ENCODE data around the gene TMEM143.
"Not testable (repeated sequence)": the region's sequence is repeated elsewhere in the genome, so short reads cannot be mapped to it uniquely, and the experiment has no call there.

TMEM143 gene

DNA sequence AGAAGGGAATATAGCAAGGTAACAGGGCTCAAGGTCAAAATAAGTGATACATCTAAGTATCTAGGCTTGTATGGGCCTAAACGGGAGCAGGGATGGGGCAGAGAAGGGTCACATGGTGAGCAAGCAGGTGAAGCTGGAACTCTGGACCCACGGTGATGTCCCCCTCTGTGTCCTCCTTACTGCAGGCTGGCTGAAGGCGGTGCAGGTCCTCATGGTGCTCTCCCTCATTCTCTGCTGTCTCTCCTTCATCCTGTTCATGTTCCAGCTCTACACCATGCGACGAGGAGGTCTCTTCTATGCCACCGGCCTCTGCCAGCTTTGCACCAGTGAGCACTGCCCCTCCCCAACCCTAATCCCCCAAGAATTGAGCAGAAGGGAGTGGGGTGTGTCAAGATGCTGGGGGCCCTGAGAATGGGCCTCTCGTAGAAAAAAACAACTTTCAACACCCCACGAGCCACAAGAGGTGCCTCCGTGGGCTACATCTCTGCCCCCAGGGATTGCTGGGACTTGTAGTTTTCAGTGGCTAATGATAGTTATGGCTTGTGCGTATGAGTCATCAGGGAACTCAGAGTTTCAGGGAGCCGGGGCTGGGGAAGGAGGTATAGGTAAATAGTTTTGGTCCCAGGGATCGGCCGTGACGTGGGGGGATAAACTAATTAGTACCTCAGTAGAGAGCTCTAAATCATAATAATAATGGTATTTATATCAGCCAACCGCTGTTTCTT is 34.4 kb downstream of the TMEM143 start:
- peak in 3 of 5 donors; percentile 27 to 66 (median 34) for DNase-seq

DNA sequence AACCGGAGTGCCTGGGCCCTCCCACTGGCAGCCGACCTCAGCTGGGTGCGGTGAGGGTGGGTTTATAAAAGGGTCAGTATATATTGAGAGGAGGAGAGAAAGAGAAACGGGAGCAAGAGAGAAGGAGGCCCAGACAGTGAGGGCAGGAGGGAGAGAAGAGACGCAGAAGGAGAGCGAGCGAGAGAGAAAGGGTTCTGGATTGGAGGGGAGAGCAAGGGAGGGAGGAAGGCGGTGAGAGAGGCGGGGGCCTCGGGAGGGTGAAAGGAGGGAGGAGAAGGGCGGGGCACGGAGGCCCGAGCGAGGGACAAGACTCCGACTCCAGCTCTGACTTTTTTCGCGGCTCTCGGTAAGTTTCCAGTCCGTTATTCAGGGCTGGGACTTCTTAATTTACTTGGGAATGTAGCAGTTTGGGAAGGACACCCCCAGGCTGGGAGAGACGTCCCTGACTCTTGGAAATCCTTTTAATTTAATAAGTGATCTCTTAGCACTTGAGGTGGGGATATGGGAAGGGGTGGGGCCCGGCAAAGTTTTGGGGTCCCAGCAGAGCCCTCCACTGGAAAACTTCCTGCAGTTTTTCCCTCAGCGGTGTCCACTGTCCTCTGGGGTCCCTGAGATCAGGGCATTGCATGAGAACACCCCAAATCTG is 38.4 kb downstream of the TMEM143 start, which contains the start of gene EMP3:
Gene EMP3 (plus strand): TSS at position 288 of the 646 bp plus-strand sequence. CDS start 1,293 bp downstream, outside the sequence.
- DNase-seq: peak; percentile 74 to 89 (median 84)

DNA sequence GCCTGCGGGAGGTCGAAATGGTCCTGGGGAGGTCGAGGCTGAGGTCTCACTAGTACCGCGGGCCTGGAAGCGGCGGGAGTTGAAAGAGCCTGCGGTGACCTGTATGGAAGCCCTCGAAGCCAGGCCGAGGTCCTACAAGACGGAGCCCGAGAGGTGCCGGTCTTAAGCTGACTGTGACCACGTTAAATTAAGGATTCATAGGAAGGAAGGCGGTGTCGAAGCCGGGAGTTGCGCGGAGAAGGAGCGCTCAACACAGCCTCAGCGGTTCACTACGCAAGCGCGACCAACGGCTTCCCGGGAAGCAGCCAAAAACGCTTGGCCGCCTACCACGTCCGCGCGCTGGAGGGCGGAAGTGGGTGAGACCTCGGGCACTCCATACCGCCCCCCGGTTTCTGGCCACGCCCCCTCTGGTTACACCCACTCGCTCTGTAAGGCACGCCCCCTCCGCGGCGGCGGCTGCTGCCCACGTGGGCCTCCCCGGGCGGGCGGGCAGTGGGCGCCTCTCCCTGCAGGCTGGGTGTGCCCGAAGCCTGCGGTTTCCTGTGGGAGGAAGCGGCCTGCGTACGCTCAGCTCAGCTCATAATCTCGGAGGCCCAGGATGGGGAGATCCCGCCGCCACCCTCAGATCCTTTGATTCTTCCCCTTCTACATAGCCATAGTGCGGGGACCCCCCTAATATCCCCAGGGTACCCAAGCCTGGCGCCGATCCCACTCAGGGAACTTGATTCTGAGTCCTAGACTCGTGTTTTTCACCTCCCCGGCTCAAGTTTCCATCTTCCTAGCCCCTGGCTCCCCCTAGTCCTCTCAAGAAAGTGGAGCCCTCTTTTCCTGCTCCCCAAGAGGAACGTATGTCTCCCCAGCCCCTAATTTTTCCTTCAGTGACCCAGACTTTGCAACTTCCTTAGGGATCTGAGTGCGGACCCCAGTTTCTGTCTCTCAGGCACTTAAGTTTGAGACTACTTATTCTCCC is 41.8 kb downstream of the TMEM143 start:
- peak; percentile 98 to 100 (median 99) for DNase-seq

DNA sequence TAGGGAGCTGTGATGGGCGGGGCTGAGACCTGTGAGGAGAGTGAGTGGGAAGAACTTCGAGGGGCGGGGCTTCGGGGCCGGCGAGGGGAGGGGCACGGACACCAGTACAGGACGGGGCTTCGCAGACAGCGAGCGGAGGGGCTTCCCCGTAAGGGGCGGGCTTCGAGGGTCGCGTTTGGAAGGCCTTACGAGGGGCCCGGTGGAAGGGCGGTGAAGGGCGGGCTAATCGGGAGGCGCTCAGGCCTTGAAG is 42.4 kb downstream of the TMEM143 start:
- peak; percentile 94 to 98 (median 97) for DNase-seq

DNA sequence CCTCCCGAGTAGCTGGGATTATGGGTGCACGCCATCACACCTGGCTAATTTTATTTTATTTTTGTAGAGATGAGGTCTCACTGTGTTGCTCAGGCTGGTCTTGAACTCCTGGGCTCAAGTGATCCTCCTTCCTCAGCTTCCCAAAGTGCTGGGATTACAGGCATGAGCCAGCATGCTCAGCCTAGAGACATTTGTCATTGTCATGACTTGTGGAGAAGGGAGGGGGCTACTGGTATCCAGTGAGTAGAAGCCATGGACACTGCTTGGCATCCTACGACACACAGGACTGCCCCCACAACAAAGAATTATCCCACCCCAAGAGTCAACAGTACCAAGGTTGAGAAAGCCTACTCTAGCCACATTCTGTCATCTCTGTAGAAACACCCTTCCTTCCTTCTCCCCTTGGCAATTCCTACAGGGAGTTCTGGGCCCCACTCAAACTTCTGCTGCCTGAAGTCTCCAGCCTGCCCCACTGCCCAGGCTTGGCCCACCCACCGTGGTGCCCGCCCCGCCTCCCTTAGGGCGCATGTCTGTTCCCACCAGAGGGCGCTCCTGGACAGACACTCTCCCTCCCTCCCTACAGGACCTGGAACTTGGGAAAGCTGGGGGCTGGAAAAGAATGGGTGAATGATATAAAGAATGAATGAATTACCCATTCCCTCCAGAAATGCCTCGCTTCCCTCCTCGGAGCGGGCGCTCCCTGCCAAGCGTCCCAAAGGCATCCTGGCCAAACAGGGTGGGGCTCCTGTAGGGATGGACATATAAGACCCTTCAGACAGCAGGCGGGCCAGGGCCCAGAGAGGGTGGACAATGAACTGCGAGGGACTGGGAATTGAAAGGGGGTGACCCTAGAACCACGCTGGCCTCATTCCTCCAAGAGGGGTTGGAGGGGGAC is 43.8 kb downstream of the TMEM143 start:
- peak; percentile 52 to 75 (median 68) for DNase-seq

DNA sequence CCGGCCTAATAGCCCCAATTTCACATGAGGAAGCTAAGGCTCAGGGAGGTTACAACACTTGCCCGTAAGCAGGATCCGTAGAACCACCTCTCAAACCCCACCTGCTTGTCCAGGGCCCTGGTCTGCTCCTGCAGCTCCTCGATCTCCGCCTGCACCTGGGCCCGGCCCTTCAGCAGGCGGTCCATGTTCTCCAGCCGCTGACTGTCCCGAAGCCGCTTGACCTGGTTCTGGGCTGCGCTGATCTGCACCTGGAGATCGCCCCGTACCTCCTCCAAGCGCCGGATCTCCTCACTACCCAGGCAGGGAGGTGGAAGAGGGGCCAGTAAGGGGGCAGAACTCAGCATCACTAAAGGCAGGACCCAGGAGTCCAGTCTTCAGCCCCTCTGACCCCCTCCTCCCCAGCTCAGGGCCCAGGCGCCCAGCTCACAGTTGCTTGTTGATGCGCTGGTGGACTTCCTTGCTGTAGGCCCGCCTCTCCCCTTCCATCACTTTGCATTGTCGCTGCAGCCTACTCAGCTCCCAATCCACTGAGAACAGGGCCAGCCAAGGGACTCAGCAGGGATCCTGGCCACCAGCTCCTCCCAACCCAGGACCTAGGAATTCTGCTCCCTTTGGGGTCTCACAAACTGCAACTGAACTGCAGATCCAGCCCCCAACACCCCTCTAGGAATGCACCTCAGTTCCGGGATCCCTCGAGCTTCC is 45.3 kb downstream of the TMEM143 start:
- DNase-seq: no peak

DNA sequence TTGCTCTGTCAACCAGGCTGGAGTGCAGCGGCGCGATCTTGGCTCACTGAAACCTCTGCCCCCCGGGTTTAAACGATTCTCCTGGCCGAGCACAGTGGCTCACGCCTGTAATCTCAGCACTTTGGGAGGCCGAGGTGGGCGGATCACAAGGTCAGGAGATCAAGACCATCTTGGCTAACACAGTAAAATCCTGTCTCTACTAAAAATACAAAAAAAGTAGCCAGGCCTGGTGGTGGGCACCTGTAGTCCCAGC is 46.1 kb downstream of the TMEM143 start:
- not testable (repeated sequence) for DNase-seq

DNA sequence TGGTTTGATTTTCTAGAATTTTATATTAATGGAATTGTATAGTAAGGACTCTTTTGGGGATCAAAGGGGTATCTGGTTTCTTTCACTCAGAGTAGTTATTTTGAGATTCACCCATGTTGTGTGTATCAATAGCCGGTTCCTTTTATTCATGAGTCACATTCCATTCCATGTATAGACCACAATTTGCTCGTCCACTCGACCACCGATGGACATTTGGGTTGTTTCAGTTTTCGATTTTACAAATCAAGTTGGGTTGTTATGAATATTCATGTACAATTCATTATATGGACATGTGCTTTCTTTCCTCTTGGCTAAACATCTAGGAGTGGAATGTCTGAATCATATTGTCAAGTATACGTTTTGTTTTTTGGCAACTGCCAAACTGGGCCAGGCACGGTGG is 48.0 kb downstream of the TMEM143 start:
- DNase-seq: no peak

DNA sequence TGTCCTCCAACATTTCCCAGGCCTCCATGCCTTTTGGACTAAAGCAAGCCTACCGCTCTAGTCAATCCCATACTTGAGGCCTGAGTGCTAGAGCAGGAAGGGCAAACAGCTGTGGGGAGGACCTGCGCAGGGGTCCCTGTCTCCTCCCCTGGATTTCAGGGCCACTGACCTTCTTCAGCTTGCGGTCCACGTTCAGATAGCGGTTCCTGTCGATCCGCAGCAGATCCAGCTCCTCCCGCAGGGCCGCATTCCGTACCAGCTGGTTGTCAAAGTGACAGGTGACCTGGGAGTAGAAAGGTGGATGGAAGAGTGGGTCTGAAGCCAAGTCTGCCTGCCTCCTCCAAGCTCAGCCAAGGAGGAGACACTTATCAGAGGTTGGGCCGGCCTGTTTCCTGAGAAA is 52.4 kb downstream of the TMEM143 start:
- DNase-seq: no peak

DNA sequence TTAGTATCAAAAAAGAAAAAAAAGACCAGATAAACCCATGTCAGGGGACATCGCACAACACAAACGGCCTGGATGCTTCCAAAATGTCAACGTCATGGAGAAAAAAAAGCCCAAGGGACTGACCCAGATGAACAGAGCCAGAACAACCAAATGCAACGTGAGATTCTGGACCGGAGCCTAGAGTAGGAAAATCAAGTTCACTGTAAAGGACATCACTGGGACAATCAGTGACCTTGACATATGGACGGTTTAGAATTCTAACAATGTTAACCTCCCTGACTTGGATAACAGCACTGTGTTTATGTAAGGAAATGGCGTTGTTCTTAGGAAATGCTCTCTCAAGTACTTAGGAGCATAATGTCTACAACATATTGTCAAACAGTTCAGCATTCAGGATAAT is 53.5 kb downstream of the TMEM143 start:
- DNase-seq: no peak

DNA sequence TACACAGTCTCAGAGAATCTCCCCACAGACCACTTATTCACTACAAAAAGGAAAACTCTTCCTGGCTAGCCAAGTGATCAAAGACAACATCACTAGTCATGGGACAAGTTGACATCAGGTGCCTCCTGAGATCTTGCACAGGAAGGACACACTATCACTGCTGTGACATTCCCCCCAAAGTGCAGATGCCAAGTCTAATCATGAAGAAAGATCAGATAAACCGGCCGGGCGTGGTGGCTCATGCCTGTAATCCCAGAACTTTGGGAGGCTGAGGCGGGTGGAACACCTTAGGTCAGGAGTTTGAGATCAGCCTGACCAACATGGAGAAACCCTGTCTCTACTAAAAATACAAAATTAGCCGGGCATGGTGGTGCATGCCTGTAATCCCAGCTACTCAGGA is 54.0 kb downstream of the TMEM143 start:
- DNase-seq: not testable (repeated sequence)

DNA sequence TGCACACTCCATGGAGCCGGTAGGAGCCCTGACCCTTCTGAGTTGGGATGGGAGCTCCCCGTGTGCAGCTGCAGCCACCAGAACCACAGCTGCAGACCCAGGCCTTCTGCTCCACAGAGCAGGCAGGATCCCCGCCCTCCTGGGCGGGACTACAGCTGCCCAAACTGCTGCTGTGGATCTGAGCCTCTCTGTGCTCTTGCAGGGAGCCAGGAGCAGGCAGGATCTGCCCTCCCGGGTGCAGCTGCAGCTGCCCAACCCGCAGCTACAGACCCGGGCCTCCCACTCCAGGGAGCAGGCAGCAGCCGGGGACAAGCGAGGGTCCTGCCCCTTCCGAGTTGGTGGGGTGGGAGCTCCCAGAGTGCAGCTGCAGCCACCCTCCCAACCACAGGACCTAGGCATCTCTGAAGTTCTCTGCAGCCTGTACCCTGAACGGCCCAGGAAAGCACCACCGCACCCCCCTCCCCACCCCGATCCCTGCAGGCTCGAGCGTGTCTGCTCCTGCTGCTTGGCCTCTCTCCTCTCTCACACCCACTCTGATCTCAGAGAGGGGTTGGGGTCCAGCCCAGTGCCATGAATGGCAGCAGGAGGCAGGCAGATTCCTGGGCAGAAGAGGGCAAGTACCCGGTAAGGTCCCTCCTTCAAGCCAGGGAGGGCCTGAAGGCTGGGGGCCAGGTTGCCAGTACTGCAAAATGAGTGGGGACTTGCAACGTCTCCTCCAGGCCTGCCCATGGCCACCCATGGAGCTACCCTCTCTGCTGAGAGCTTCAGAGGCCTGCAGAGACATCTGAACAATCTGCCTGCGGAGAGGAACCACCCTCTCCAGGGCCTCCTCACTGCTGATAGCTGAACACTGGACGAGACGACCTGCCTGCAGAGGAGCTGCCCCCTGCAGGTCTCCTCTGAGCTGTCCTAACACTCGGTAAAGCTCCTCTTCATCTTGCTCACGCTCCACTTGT is 54.8 kb downstream of the TMEM143 start:
- no peak for DNase-seq

DNA sequence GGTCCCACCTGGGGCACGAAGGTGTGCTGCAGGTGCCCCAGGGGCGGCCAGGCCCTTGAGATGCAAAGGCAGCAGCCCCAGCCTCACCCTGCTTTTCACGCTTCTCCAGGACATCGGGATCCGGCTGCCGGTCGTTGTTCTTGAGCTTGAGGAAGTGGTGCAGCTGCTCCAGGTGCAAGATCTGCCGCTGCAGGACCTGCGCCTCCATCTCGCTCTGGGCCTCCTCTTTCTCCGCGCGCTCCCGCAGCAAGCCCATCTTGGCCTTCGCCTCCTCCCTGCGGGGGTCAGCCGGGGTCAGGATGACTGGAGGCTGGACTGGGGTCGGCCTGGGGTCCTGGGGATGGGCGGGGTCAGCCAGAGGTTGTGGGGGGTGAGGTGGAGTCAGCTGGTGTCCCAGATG is 59.9 kb downstream of the TMEM143 start:
- no peak for DNase-seq

DNA sequence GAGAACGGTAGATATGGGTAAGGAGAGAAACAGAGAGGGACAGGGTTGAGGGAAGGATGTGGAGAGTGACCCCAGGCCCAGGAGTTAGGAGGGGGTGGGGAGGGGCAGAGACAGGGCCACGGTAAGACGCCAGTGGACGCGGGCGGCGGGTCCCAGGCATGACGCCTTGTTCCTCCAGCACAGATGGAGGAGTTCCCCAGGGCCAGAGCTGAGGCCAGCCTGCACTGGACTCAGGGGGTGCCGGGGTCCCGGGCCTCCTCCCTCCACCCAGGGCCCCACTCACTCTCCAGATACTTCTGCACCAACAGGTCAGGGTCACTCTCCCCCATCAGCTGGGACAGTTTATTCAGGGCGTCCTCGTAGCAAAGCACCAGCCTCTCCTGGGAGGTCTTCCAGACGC is 60.4 kb downstream of the TMEM143 start:
- DNase-seq: no peak

DNA sequence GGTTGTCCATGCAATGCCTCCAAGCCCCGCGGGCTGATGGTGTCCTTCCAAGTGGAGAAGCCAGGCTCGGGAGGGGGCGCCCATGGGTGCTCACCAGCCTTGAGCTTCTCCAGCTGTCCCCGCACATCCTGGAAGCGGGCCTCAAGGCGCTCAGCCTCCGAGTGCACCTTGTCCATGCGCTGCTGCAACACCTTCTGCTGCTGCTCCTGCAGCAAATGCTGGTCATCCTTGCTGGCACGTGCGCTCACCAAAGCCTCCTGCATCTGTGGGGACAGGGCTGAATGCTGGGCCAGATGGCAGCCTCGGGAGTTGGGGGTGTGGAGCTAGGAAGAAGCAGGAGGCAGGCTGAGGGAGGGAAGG is 61.2 kb downstream of the TMEM143 start:
- no peak for DNase-seq

DNA sequence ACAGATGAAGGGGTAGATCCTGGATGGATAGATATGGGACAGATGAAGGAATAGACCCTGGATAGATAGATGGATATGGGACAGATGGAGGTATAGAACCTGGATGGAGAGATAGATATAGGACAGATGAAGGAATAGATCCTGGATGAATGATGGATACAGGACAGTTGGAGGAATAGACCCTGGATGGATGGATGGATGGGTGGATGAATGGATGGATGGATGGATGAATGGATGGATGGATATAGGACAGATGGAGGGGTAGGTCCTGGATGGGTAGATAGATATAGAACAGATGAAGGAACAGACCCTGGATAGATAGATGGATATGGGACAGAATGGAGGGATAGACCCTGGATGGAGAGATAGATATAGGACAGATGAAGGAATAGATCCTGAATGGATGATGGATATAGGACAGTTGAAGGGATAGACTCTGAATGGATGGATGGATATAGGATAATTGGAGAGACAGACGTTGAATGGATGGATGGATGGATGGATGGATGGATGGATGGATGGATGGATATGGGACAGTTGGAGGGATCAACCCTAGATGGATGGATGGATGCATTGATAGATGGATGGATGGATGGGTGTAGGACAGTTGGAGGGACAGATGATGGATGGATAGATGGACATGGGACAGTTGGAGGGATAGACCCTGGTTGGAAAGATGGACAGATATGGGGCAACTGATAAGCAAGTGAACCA is 61.7 kb downstream of the TMEM143 start:
- no peak for DNase-seq

DNA sequence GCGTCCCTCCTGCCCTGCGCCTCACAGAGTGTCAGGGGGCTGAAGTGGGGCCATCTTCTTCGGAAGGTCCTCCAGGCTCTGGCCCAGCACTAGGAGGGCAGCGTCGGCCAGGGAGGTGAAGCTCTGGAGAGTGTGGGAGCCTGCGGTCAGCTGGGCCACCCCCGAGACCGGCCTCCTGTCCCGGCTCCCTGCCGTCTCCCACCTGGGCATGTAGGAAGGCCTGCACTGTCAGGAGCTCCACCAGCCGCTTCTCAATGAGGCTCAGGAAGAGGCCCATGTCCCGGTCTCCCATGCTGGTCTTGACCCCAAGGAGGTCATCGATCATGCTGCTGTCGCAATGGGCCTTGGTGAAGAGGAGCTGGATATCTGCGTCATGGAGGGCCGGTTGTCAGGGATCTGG is 65.8 kb downstream of the TMEM143 start:
- DNase-seq: no peak

DNA sequence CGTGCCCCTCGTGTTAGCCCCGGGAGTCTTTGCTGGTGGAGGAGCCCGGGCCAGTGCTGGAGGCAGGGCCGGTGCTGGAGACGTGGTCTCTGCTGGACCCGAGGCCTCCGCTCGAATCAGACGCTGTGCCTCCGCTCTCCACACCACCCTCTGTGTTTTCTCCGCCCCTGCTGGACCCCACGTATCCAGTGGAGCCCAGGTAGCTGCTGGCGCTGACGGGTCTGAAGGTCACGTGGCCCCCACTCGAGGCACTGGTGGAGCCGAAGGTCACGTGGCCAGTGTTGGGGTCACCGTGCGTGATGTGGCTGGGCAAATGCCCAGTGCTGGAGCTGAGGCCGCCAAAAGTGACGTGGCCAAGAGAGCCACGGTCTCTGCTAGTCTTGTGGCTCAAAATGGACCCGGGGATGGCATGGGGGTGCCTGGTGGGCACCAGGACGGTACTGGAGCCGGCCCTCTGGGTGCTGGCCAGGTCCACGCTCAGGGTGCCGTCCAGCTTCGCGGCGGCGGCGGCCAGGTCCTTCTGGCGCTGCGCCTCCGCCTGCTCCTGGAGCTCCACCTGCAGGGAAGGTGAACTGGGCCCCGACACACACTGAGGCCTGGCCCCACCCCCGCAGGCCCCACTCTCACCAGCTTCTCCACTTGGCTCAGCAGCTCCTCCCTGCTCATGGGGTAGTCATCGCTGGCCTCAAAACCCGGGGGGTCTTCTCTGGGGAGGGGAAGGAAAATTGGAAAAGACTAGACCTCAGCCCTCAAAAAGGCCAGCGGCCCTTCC is 66.6 kb downstream of the TMEM143 start:
- no peak for DNase-seq

DNA sequence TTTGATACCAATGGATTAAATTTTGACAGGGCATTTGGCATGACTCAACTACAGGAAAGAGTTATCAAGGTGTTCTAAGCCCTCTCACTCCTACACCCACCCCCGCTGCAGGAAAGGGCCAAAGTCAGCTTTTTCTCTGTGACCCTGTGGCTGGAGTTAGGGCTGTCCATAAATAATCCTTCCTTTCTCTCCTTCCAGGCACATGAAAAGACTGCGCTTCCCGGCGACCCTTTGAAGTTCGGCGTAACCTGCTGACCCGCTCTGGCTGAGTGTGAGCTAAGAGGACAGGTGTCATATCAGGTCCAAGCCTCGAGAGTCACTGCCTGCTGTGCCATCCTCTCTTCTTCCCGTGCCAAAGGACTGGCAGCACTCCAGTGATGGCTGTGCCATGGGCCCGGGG is 68.3 kb downstream of the TMEM143 start:
- DNase-seq: no peak

DNA sequence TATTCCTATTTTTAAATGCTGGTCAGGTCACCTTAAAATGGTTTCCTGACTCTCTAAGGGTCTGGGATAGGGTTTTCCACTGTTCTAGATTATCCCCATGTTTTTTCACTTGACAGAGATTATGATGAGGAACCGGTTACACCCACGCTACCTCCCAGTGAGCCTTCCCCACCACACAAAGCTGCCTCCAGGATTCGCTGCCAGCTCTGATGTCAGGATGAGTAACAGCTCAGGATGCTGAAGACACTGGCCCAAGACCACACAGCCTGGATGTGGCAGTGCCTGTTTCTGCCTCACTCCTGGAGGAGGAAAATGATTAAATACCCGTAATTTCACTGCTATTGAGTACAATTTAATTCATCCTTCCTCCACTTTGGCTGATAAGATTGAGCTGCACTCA is 70.9 kb downstream of the TMEM143 start:
- no peak for DNase-seq
